ENCODE data around the gene PTPRG.

PTPRG gene

GRCh38 chr3:61875976-61876671, 314.8 kb downstream of the PTPRG start:
- no peak for FAIRE-seq

DNA sequence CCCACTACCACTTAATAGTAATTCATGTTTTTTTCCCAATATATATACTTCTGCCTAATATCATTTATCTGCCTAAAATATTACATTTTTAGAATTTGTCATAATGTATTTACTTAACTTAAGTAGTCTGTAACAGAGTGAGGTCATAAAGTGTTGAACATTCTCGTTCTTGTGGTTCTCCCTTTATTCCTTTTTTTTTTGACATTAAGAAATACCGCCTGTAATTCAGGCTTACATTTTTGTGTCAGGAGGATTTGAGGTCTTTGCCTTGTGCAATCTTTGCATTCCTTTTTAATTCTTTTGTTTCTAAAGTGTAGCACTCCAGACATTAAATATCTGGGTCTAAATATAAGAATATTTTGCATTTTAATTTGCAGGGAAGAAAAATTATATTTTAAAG, 315.4 kb downstream of the PTPRG start:
- FAIRE-seq = no peak

- FAIRE-seq = no peak
Observed at GRCh38 chr3:61877359-61878138, 316.2 kb downstream of the PTPRG start.

GRCh38 chr3:61882253-61882652, 320.9 kb downstream of the PTPRG start:
- FAIRE-seq = no peak

DNA sequence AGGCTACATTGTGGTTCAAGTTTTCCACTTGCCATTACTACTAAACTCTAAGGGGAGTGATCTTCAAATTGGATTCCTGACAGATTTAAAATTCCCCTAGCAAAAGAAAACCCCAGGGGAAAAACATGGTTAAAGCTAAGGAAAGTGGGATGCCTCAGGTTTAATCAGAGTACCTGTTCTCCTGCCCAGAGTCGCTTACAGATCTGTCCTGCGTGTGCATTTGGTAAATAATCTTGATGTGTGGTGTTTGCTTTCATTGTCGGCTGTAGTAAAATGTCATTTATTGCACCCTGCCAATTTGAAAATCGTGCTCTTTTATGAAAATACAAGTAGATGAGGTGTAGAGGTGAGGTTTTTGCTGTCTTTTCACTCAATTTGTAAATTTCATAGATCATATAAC, 323.4 kb downstream of the PTPRG start:
- FAIRE-seq = no peak

GRCh38 chr3:61885414-61885813, 324.0 kb downstream of the PTPRG start:
- FAIRE-seq = no peak

- no peak for FAIRE-seq
Observed at GRCh38 chr3:61887206-61887605, 325.8 kb downstream of the PTPRG start.

DNA sequence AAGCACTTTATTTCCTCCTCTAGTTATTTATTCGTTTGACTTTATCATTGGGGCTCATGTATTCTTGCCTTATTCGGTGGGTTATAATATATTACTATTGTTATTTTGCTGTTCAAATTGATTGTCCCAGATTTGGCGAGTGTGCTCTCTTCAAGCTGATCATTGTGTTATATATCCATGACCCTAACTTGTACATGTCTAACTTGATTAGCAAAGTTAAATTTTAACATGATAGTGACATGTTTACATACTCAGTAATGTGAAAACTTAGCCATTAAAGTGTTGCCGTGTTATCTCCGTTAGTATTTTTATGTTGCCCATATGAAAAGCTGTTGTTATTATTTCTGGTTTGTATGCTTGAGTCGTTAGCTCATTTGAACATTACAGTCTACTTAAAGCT, 327.9 kb downstream of the PTPRG start:
- no peak for FAIRE-seq

DNA sequence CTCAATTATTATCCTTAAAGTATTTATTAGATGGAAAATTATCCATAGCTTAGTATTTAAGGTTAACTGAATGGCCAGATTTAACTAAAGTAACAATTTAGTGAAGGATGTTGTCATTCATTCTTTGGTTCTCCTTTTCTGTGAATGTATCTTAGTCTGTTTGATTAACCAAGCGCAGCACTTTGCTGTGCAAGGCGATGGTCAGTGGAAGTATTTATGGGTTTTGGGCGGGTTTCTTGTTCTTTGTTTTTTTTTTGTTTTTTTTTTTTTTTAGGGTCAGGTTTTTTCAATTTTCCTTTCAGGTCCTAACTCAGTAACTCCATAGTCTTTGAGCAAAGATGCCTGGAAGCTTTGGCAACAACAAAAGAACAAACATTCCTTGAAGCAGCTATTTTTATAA, 328.8 kb downstream of the PTPRG start:
- FAIRE-seq = no peak

DNA sequence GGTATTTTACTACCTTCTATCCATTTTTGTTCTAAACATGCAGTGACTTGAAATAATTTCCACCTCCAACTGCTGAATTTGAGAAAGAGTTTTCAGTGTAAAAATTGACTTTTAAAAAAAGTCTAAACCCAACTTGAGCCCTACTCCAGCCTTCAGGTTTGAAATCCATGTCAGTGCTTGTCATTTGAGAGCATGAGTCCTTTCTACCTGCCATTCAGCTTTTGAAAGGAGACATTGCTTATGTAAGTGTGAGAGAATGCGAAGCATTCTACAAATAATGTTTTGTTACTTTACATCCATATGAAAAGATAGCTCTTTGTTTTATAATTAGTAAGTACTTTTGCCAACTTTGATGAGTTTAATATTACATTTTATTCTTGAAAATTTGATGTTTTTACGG, 329.2 kb downstream of the PTPRG start:
- FAIRE-seq = no peak

DNA sequence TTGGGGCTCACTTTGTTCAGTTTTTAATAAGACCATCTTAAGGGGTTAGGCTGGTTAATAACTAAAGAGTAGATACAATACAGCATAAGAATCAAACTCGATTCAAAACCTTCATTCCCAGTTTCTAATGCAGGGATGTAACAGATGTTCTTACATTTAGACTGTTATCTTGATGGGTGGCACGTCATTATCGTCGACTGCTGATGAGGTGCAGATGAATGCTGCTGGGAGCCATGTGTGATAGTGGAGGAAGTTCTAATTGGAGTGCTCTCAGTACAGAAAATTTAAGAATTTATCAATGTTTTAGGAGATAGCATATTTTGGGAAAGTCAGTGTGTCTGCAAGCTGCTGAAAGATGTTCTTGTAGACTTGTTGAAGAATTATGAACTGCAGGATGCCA, 331.5 kb downstream of the PTPRG start:
- no peak for FAIRE-seq

- FAIRE-seq = no peak
Observed at GRCh38 chr3:61893840-61894566, 332.6 kb downstream of the PTPRG start.

DNA sequence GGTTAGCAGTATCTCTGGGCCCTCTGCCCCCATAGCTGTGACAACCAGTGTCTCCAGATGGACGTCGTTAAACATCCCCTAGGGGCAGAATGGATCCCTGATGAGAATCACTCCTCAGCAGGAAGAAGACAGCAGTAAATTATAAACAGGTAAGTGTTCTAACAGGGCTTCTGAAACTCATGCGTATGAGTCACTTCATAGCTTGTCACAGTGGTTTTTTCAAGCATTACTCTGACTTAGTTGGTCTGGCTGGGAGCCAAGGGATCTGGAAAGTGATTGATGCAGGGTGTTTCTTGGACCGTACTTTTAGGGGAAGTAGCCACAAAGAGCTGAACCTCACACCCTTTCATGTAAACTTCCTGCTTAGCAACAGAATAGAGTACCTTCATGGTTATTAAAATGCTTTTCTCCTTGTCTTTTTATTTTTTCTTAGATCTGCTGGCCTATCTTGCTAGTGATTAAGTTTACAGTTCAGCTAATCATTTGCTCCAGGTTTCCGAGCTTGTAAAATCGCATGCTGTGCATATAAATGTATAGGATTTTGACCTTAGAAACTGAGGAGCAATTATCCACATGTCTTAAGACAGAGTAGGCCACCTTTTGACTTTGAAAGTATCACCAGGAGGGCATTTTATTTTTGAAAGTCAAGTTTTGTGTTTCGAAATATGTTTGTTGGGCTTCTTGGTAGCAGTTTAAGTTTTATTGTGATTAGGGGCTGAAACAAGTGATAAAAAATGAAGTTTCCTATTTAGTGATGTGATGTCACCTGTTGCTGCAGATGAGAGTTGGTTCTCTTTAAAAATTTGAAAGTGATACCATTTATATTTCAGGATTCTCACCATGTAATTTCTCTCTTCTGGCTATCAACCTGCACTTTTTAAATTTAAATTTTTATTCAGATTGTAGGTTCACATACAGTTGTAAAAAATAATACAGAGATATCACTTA, 333.9 kb downstream of the PTPRG start:
- FAIRE-seq = no peak

DNA sequence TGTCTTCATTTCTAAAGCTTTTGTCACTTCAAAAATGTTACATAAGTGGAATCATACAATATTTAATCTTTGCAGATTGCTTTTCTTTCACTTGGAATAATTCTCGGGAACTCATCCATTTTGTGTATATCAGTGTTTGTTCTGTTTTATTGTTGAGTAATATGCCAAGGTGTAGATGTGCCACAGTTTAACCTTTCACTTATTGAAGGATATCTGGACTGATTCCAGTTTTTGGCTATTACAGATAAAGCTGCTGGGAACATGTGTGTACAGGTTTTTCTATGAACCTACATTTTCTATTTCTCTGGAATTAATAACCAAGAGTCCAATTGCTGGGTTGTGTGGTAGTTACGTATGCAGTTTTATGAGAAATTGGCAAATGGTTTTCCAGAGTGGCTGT, 334.9 kb downstream of the PTPRG start:
- no peak for FAIRE-seq

DNA sequence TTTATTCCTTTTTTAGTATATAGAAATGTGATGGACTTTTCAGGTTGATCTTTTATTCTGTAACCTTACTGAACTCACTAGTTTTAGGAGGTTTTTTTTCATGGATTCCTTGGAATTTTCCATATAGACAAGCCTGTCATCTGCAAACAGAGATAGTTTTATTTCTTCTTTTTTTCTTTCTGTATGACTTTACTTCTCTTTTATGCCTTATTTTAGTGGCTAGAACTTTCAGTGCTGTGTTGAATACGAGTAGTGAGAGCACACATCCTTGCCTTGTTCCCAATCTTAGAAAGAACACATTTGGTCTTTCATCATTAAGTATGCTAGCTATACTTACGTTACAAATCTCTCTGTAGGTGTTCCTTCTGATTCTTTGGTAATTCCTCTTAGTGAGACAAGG, 336.5 kb downstream of the PTPRG start:
- FAIRE-seq = no peak

DNA sequence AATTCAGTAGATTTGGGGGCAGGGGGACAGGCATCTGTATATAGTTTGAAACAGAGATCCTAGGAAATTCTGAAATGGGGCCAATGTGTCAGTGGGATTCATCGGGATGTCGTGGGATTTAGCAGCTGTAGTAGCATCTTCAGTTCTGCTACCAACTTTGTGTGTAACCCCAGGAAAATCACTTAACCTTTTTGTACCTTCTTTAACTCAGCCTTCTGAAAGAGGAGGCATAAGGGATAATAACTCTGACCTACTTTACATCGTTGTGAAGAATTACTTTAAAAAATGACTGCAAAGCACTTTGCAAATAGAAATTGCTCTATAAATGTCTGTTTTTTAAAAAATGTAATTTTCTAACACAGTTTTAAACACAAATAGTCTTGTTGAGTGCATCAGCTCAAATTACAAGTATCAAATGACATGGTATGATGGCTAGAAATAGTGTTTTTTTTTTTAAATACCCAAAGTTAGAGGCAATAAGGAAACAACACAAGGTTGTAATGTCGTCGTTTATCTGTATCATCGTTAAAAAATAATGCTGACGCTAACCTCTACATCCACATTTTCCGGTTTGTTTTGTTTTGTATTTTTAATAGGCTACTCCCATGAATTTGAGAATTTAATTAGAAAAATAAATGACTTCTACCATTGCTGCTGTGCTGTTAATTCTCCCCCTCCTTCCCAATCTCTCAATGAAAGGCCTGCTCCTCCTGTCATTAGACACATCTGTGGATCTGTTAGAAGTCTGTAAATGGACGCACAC, 338.5 kb downstream of the PTPRG start:
- no peak for FAIRE-seq

DNA sequence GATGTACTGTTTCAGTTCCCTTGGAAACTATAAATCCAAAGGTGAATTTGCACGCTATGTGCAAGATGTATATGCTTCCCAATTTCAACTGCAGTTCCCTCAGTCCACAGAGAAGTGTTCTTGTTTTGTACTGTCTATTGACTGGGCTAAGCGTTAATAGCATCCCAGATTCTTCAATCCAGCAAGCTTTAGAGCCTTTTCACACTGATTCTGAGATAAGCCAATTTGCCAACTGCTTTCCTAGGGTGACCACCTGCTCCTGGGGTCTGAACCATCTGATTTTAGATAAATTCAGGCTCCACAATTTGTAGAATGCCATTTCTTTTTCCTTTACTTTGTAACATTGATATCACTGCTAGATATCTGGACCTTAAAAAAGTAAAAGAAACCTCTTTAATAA, 340.1 kb downstream of the PTPRG start:
- FAIRE-seq = no peak

DNA sequence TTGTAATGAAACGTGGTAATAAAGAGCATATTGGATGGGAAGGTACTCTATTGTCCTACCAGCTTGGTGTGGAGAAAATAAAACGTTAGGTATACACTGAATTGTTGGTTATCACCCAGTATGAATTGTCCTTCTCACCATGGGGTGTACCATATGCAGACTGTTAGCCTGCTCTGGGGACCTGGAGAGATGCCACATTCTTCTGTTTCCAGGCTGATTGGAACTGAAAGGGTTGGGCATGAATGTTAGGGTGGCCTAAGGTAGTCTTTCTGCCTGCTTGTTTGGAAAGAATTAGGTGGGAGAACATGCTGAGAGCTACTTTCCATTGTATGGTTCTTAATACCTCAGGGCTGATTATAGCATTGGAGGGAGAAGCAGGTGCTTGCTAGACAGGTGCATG, 340.6 kb downstream of the PTPRG start:
- FAIRE-seq = no peak

DNA sequence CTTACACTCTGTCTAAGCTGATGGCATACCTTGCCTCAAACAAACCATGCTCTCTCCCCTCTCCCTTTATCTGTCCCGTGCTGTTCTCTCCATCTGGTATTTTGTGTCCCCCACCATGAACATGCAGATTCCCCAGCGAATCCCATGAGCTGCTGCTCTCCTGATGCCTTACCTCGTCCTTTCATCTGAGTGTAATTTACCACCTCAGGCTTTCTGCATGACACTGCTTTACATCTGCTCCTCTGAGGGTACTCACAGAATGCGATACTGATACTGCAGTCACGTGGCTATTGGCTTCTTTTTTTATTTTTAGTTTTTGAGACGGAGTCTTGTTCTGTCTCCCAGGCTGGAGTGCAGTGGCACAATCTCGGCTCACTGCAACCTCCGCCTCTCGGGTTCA, 341.7 kb downstream of the PTPRG start:
- FAIRE-seq = no peak

DNA sequence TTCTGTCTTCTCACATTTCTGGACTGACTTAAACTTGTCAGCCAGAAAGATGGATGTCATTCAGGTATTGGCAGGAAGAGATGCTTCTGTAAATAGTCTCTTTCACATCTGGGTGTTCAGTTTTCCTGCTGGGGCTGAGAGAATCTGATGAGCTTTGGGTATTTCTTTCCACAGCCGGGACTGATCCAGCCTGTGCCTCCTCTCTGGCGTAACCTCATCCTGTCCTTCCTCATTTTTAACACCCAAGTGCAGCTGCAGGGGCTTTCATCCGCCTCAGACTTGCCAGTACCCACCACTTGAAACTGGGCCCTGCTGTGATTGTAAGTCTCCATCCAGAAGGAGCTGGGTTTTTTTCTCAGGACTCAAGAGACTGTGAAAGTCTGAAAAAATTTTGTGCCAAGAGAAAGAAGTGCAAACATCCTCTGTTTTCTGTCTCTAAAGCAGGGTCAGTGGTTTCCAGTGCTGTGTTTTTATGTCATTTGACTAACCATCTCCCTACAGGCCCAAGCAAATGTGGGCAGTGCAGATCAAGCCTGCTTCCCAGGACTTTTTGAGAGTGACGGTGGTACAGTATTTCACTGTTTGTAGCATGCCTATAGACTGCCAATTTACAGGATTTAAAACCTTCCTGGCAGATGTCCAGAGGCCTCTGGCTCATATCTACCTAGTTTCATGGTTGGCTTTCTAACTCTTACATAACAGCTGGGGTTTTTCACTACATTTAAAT, 342.7 kb downstream of the PTPRG start:
- FAIRE-seq = no peak

DNA sequence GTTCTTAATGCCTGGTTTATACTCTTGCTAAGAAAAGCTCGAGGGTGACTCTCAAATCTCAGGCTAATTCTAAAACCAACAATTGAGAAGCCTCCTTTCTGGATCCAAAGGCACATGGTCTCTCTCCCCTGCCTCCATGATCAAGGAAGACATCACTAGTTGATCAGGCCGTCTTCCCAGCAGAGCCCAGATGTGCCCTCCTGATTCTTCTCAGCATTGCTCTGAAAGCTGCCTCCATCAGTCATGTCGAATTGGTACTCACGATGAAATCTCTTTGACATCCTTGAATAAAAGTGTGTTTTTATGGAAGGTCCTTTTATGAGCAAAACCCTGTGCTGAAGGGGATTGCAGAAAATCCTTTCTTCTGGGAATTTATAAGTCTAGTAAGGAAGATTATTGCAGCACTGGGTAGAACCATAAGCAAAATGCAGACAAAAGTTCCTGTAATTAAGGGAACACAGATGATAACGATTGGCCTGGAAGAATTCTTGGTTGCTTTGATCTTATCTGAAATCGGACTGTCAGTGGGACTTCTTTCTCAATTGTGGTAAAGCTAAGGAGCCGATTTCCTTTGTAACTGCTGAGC, 345.9 kb downstream of the PTPRG start:
- no peak for FAIRE-seq
